GM23338 (cell line): ENCODE measurements around the gene SLC4A7. TPM values are rescaled to one million over a fixed set of nuclear protein-coding genes. Genes with fewer than 3 reads are reported as not detected.

Experiments
- ATAC-seq: fragments of 200-7000 bp; cut with Tn5 transposase; 3 replicates; pipeline ENCODE4 v1.9.1; 2020
- DNase-seq: peaks from one replicate; pipeline ENCODE4 v3.0.0-alpha.2; 2015; ENCODE audit warnings: low spot score
- H2AFZ ChIP-seq: fragments of 200-600 bp; sonication (generic); 2 replicates; pipeline ENCODE4 v1.8.0; 2016; ENCODE audit warnings: antibody characterized with exemption, mild to moderate bottlenecking, moderate library complexity
- H3F3A ChIP-seq: fragments of 200-600 bp; sonication (generic); replicated peaks from 2 replicates; pipeline ENCODE4 v1.8.0; 2017; ENCODE audit warnings: antibody characterized with exemption, mixed run types, low read depth
- H3K27ac ChIP-seq: fragments of 200-600 bp; sonication (generic); 2 replicates; pipeline ENCODE4 v1.6.1; 2016; ENCODE audit warnings: low read depth
- H3K27me3 ChIP-seq: fragments of 200-600 bp; sonication (generic); 2 replicates; pipeline ENCODE4 v1.8.0; 2016; ENCODE audit warnings: mild to moderate bottlenecking, mixed run types, moderate library complexity; ENCODE audit not compliant: insufficient read depth
- H3K36me3 ChIP-seq: fragments of 200-600 bp; sonication (generic); 2 replicates; pipeline ENCODE4 v1.8.0; 2016; ENCODE audit warnings: mild to moderate bottlenecking; ENCODE audit not compliant: insufficient read depth
- H3K4me1 ChIP-seq: fragments of 200-600 bp; sonication (generic); 2 replicates; pipeline ENCODE4 v1.8.0; 2016; ENCODE audit warnings: mild to moderate bottlenecking, moderate library complexity; ENCODE audit not compliant: insufficient read depth
- H3K4me2 ChIP-seq: fragments of 200-600 bp; sonication (generic); 2 replicates; pipeline ENCODE4 v1.7.1; 2017; ENCODE audit warnings: mixed run types
- H3K4me3 ChIP-seq: fragments of 200-600 bp; sonication (generic); 2 replicates; pipeline ENCODE4 v1.6.1; 2016; ENCODE audit warnings: mixed run types
- H3K79me2 ChIP-seq: fragments of 200-600 bp; sonication (generic); replicated peaks from 2 replicates; pipeline ENCODE4 v1.8.0; 2017; ENCODE audit warnings: mild to moderate bottlenecking; ENCODE audit not compliant: insufficient read depth
- H3K9me2 ChIP-seq: fragments of 200-600 bp; sonication (generic); 2 replicates; pipeline ENCODE4 v1.8.0; 2017; ENCODE audit not compliant: insufficient read depth
- H4K20me1 ChIP-seq: fragments of 200-600 bp; sonication (generic); replicated peaks from 2 replicates; pipeline ENCODE4 v1.8.0; 2017; ENCODE audit warnings: mild to moderate bottlenecking; ENCODE audit not compliant: insufficient read depth
- H3K27ac Mint-ChIP-seq: 2 replicates; pipeline ENCODE4 v1.8.0; 2020; ENCODE audit warnings: inconsistent platforms, mild to moderate bottlenecking, moderate library complexity, mixed read lengths
- H3K27me3 Mint-ChIP-seq: 3 replicates; pipeline ENCODE4 v1.8.0; 2022; ENCODE audit warnings: low read depth, mild to moderate bottlenecking, moderate library complexity, mixed read lengths, inconsistent platforms; ENCODE audit not compliant: insufficient read depth, poor library complexity
- H3K36me3 Mint-ChIP-seq: 3 replicates; pipeline ENCODE4 v1.8.0; 2021; ENCODE audit warnings: low read depth, mild to moderate bottlenecking, inconsistent platforms, moderate library complexity, mixed read lengths
- H3K4me1 Mint-ChIP-seq: 3 replicates; pipeline ENCODE4 v1.8.0; 2020; ENCODE audit warnings: mild to moderate bottlenecking, inconsistent platforms, mixed read lengths
- H3K4me3 Mint-ChIP-seq: 3 replicates; pipeline ENCODE4 v1.8.0; 2021; ENCODE audit warnings: moderate library complexity, mild to moderate bottlenecking, inconsistent platforms, mixed read lengths
- H3K9me3 Mint-ChIP-seq: 3 replicates; pipeline ENCODE4 v1.8.0; 2020; ENCODE audit warnings: moderate library complexity, mild to moderate bottlenecking, inconsistent platforms, mixed read lengths
- CREB1 ChIP-seq: fragments of 250-450 bp; sonication (Bioruptor Pico); IDR thresholded peaks from 2 replicates; pipeline ENCODE4 v1.5.0; 2020; ENCODE audit warnings: low read depth, mild to moderate bottlenecking, moderate library complexity
- CTCF ChIP-seq, 2 experiments: fragments of 200-600 bp in 1 of 2; sonication (generic) in 1 of 2; conservative IDR thresholded peaks; 2 replicates each; pipeline versions ENCODE4 v1.5.1 to v1.6.1; 2016 to 2017; ENCODE audit warnings: antibody characterized with exemption in 2 of 2, low read depth in 2 of 2, mild to moderate bottlenecking in 2 of 2, moderate library complexity in 1 of 2
- EZH2 ChIP-seq: fragments of 200-600 bp; sonication (generic); IDR thresholded peaks from one replicate; pipeline ENCODE4 v1.8.0; 2017; ENCODE audit warnings: antibody characterized with exemption, mild to moderate bottlenecking, low read depth; ENCODE audit not compliant: unreplicated experiment
- EZH2phosphoT487 ChIP-seq: fragments of 200-600 bp; sonication (generic); IDR thresholded peaks from one replicate; pipeline ENCODE4 v1.8.1; 2018; ENCODE audit warnings: antibody characterized with exemption; ENCODE audit not compliant: unreplicated experiment
- JUNB ChIP-seq: IDR thresholded peaks from one replicate; pipeline ENCODE4 v1.6.1; 2016; ENCODE audit warnings: antibody characterized with exemption; ENCODE audit not compliant: unreplicated experiment
- NANOG ChIP-seq: IDR thresholded peaks from 2 replicates; pipeline ENCODE4 v1.6.1; 2016; ENCODE audit warnings: antibody characterized with exemption, borderline replicate concordance
- POLR2AphosphoS5 ChIP-seq: IDR thresholded peaks from 2 replicates; pipeline ENCODE4 v1.6.1; 2016; ENCODE audit warnings: antibody characterized with exemption, low read depth
- STAT1 ChIP-seq: IDR thresholded peaks from one replicate; pipeline ENCODE4 v1.6.1; 2016; ENCODE audit warnings: antibody characterized with exemption; ENCODE audit not compliant: unreplicated experiment
- ZNF114 ChIP-seq: fragments of 250-450 bp; sonication (Bioruptor Pico); IDR thresholded peaks from 2 replicates; pipeline ENCODE4 v1.5.0; 2020; ENCODE audit warnings: mild to moderate bottlenecking, moderate library complexity
- ZNF331 ChIP-seq: fragments of 250-450 bp; sonication (Bioruptor Pico); IDR thresholded peaks from 2 replicates; pipeline ENCODE4 v1.5.0; 2020; ENCODE audit warnings: low read depth, mild to moderate bottlenecking, moderate library complexity
- ZNF462 ChIP-seq: fragments of 250-450 bp; sonication (Bioruptor Pico); IDR thresholded peaks from 2 replicates; pipeline ENCODE4 v1.5.0; 2020; ENCODE audit warnings: mild to moderate bottlenecking, moderate library complexity
- polyA plus RNA-seq: library from polyadenylated mRNA; unstranded; fragments of >200 nt; fragmentation: Nextera tagmentation; extraction: Ambion mirVana; gene quantifications from 2 replicates; pipeline ENCODE4 v1.2.1, GENCODE V29; 2016
- total RNA-seq: library from RNA; depleted of rRNA; stranded (reverse); fragments of >200 nt; shearing (Covaris generic); gene quantifications from 2 replicates; pipeline ENCODE4 v1.2.3, GENCODE V29; 2014
- TF ChIP-seq, protein P1 (sequence below): IDR thresholded peaks from 2 replicates; pipeline ENCODE4 v1.6.1; 2016; ENCODE audit warnings: antibody characterized with exemption
- TF ChIP-seq, protein P2 (sequence below): IDR thresholded peaks from one replicate; pipeline ENCODE4 v1.6.1; 2018; ENCODE audit warnings: antibody characterized with exemption; ENCODE audit not compliant: unreplicated experiment

The SLC4A7 gene
- total and polyA plus RNA-seq, 2 experiments from 2014 or later: 44.4 to 101 TPM

DNA sequence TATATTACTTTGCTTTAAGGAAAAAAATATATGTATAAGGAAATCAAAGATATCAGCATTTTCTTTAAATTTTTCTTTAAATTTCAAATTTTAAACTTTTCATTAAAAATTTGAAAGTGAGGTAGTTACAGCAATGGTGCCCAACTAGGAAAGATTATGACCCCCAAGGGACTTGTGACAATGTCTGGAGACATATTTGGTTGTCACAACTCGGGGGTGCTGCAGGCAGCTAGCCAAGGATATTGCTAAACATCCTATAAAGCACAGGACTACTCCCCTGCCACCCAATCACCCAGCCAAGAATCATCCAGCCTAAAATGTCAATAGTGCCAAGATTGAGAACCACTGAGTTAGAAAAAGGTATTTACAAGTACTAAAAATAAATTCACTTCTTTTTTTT, 57.3 kb downstream of the SLC4A7 start:
- peaks cover 47% of the 10 kb centered on the region for H3K36me3 Mint-ChIP-seq
- Histone ChIP-seq H3K36me3 (peaks cover 7% of the 10 kb centered on the region; the same call in 1 of the 2 replicates), H3K27me3 (no peaks in the 10 kb centered on the region), H3K4me2 (no peak overlapping the region), H3K4me3 (no peak overlapping the region), H2AFZ (no peak overlapping the region), H3K27ac (no peak overlapping the region), H3K4me1 (no peaks in the 10 kb centered on the region), H3K79me2 (0 out of 2 replicates have a peak, but pooled peaks cover 5% of the 10 kb centered on the region), H3F3A (no peaks in the 10 kb centered on the region), H3K9me2 (no peaks in the 10 kb centered on the region; the same call in 1 of the 2 replicates), H4K20me1 (0 out of 2 replicates have a peak, but pooled peaks cover 5% of the 10 kb centered on the region)
- no peaks in the 10 kb centered on the region for H3K4me1 Mint-ChIP-seq
- H3K27me3 Mint-ChIP-seq: no peaks in the 10 kb centered on the region
- no peak for DNase-seq
- no peak for ATAC-seq
- TF ChIP-seq ZNF114: no peak
- no peak for TF ChIP-seq JUNB
- no peak for TF ChIP-seq NANOG
- TF ChIP-seq EZH2phosphoT487: no peak
- TF ChIP-seq, protein P1, sequence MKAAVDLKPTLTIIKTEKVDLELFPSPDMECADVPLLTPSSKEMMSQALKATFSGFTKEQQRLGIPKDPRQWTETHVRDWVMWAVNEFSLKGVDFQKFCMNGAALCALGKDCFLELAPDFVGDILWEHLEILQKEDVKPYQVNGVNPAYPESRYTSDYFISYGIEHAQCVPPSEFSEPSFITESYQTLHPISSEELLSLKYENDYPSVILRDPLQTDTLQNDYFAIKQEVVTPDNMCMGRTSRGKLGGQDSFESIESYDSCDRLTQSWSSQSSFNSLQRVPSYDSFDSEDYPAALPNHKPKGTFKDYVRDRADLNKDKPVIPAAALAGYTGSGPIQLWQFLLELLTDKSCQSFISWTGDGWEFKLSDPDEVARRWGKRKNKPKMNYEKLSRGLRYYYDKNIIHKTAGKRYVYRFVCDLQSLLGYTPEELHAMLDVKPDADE: no peak
- no peak for TF ChIP-seq EZH2
- TF ChIP-seq, protein P2, sequence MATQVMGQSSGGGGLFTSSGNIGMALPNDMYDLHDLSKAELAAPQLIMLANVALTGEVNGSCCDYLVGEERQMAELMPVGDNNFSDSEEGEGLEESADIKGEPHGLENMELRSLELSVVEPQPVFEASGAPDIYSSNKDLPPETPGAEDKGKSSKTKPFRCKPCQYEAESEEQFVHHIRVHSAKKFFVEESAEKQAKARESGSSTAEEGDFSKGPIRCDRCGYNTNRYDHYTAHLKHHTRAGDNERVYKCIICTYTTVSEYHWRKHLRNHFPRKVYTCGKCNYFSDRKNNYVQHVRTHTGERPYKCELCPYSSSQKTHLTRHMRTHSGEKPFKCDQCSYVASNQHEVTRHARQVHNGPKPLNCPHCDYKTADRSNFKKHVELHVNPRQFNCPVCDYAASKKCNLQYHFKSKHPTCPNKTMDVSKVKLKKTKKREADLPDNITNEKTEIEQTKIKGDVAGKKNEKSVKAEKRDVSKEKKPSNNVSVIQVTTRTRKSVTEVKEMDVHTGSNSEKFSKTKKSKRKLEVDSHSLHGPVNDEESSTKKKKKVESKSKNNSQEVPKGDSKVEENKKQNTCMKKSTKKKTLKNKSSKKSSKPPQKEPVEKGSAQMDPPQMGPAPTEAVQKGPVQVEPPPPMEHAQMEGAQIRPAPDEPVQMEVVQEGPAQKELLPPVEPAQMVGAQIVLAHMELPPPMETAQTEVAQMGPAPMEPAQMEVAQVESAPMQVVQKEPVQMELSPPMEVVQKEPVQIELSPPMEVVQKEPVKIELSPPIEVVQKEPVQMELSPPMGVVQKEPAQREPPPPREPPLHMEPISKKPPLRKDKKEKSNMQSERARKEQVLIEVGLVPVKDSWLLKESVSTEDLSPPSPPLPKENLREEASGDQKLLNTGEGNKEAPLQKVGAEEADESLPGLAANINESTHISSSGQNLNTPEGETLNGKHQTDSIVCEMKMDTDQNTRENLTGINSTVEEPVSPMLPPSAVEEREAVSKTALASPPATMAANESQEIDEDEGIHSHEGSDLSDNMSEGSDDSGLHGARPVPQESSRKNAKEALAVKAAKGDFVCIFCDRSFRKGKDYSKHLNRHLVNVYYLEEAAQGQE: no peak
- no peak for TF ChIP-seq CREB1 (CRISPR knock-in tag)
- TF ChIP-seq ZNF462 (CRISPR knock-in tag): no peak
- no peak for TF ChIP-seq ZNF331 (CRISPR knock-in tag)
- no peak for TF ChIP-seq POLR2AphosphoS5
- no peak for TF ChIP-seq STAT1
- TF ChIP-seq CTCF (conservative IDR thresholded peaks at IDR 0.05; ENCODE audit: low read depth in 2 of 2): no peak
- no peak overlapping the region for H3K4me3 Mint-ChIP-seq
- H3K9me3 Mint-ChIP-seq: no peaks in the 10 kb centered on the region
- no peak overlapping the region for H3K27ac Mint-ChIP-seq
